Smooth muscle cell of bladder (primary cell): Measurements from ENCODE around the gene RAB6D. TPM values are rescaled to one million over a fixed set of nuclear protein-coding genes. Genes with fewer than 3 reads are reported as not detected.

ENCODE experiments used
- total RNA-seq: library from RNA; depleted of rRNA; stranded (reverse); fragments of >200 nt; gene quantifications from 2 replicates; pipeline ENCODE4 v1.2.3, GENCODE V29; 2014

The RAB6D gene
- not detected in 2 replicates for total RNA-seq

GRCh38 chr2:131363703-131364186 lies at the start of gene RAB6D:
RAB6D (minus strand) TSS chr2:131364168; CDS start chr2:131363720, 448 bp downstream.

Other genes with a start within 250 kb of the RAB6D start
- gene POTEE, start 154.6 kb downstream of the RAB6D start, total RNA-seq = not detected in 2 replicates
- not detected in 2 replicates for gene TUBA3D, start 112.0 kb upstream of the RAB6D start, total RNA-seq
- gene MZT2A, start 128.2 kb upstream of the RAB6D start, total RNA-seq = 47.0 and 73.0 TPM in 2 replicates
- 5.5 and 11.5 TPM in 2 replicates for gene CCDC74A, start 163.7 kb upstream of the RAB6D start, total RNA-seq